Kasumi-1 (cell line): ENCODE data around the gene KCNH1.

Experiments
- DNase-seq, 2 experiments: peaks; one replicate each; lab custom pipeline; 2025; lab: John Stamatoyannopoulos, UW

KCNH1 gene

GRCh38 chr1:211133836-211134669, at the start of gene KCNH1:
Gene KCNH1, minus strand, starts transcription at chr1:211134148. Its CDS starts 203 bp downstream, at chr1:211133945.
- DNase-seq = peak; percentile 72 to 73

GRCh38 chr1:211182746-211183145, 48.8 kb upstream of the KCNH1 start:
- DNase-seq = no peak

GRCh38 chr1:211174375-211174774, 40.4 kb upstream of the KCNH1 start:
- DNase-seq = no peak

GRCh38 chr1:211172657-211173056, 38.7 kb upstream of the KCNH1 start:
- DNase-seq = no peak

GRCh38 chr1:211169353-211169752, 35.4 kb upstream of the KCNH1 start:
- no peak for DNase-seq

GRCh38 chr1:211158866-211159265, 24.9 kb upstream of the KCNH1 start:
- no peak for DNase-seq

- no peak for DNase-seq
Measured at GRCh38 chr1:211155040-211155439, 21.1 kb upstream of the KCNH1 start.

- no peak for DNase-seq
Measured at GRCh38 chr1:211153932-211154331, 20.0 kb upstream of the KCNH1 start.

GRCh38 chr1:211148366-211148765, 14.4 kb upstream of the KCNH1 start:
- DNase-seq = no peak

GRCh38 chr1:211145944-211146343, 12.0 kb upstream of the KCNH1 start:
- no peak for DNase-seq

GRCh38 chr1:211135342-211135950, 1.5 kb upstream of the KCNH1 start:
- peak; percentile 48 to 73 for DNase-seq

- no peak for DNase-seq
Measured at GRCh38 chr1:211133393-211133835, 534 bp downstream of the KCNH1 start.

- DNase-seq = no peak
Measured at GRCh38 chr1:211132721-211133392, 1.1 kb downstream of the KCNH1 start.

GRCh38 chr1:211129776-211130175, 4.2 kb downstream of the KCNH1 start:
- no peak for DNase-seq

GRCh38 chr1:211127166-211127565, 6.8 kb downstream of the KCNH1 start:
- no peak for DNase-seq

- DNase-seq = no peak
Measured at GRCh38 chr1:211126622-211127021, 7.3 kb downstream of the KCNH1 start.

- no peak for DNase-seq
Measured at GRCh38 chr1:211118407-211119102, 15.4 kb downstream of the KCNH1 start.

- DNase-seq = no peak
Measured at GRCh38 chr1:211114446-211114845, 19.5 kb downstream of the KCNH1 start.

- no peak for DNase-seq
Measured at GRCh38 chr1:211113566-211113965, 20.4 kb downstream of the KCNH1 start.

GRCh38 chr1:211111351-211111750, 22.6 kb downstream of the KCNH1 start:
- no peak for DNase-seq

- DNase-seq = no peak
Measured at GRCh38 chr1:211101481-211101880, 32.5 kb downstream of the KCNH1 start.

GRCh38 chr1:211099393-211099792, 34.6 kb downstream of the KCNH1 start:
- DNase-seq = no peak
